Left cardiac atrium (tissue), 4 donors: Measurements from ENCODE around the gene DSCAML1. TPM values are rescaled to one million over a fixed set of nuclear protein-coding genes. Genes with fewer than 3 reads are reported as not detected.

Experiments used
- ATAC-seq, 2 donors: fragments of 200-7000 bp; cut with Tn5 transposase; one replicate each; pipeline ENCODE4 v1.9.1; 2020; ENCODE audit warnings: mild to moderate bottlenecking in 2 of 2, moderate library complexity in 2 of 2
- DNase-seq: peaks from one replicate; pipeline ENCODE4 v3.0.0-alpha.2; 2020
- intact Hi-C, 2 donors: fragments of 100-400 bp; cut with DNase I; formaldehyde crosslinking; loops; one replicate each; pipeline versions ENCODE4 v1.14.1 to v1.15.1; 2022 to 2023
- total RNA-seq, 2 donors: library from RNA; stranded (reverse); fragmentation: NEBNext Ultra II Directional; extraction: Animal tissue kit (Norgen Biotek cat#: 25700); gene quantifications; one replicate each; pipeline ENCODE4 v1.2.1, GENCODE V29; 2021
- donor health status: DM: no; HTN: yes; CAD: no.
- donor health status: DM: no; HTN: yes; CAD: no; lungs with severe emphysema.
- donor health status: DM: yes; HTN: yes; CAD: no.
- donor health status: Dilated cardiomyopathy.

DSCAML1 gene
- total RNA-seq, 2 donors from 2014 or later: 0.76 to 0.88 TPM

- DNase-seq (peak; percentile 10), ATAC-seq (no peak)
- intact Hi-C loops: no loop called here
Observed at GRCh38 chr11:117565709-117566108, 231.3 kb downstream of the DSCAML1 start.

- DNase-seq: peak; percentile 5
- intact Hi-C loops: no loop called here
- ATAC-seq: no peak
Observed at GRCh38 chr11:117564321-117564720, 232.7 kb downstream of the DSCAML1 start.

DNA sequence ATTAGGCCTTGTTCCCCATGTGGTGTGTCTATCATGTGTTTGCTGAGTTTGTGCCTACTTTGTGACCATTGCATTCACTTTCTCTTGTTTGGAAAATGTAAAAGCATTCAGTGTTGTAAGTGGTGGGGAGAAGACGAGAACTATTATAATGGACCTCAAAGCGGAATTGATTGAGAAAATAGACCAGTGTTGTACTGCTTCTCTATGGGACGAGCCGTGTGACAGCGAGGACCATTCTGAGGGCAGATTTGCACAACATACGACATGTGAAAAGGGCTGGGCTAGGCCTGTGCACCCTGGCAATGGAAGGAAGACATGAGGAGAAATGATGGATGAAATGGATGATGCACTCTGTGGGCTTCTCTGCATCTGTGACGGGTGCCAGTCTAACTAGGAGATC is 233.5 kb downstream of the DSCAML1 start:
- ATAC-seq (no peak), DNase-seq (no peak)
- intact Hi-C loops: no loop called here

- DNase-seq (no peak), ATAC-seq (peak in 1 of 2 donors; percentile 55)
- intact Hi-C loops: no loop called here
Observed at GRCh38 chr11:117562136-117562535, 234.9 kb downstream of the DSCAML1 start.

GRCh38 chr11:117560780-117561530 is 236.1 kb downstream of the DSCAML1 start:
- intact Hi-C loops: no loop called here
- ATAC-seq: no peak
- no peak for DNase-seq

DNA sequence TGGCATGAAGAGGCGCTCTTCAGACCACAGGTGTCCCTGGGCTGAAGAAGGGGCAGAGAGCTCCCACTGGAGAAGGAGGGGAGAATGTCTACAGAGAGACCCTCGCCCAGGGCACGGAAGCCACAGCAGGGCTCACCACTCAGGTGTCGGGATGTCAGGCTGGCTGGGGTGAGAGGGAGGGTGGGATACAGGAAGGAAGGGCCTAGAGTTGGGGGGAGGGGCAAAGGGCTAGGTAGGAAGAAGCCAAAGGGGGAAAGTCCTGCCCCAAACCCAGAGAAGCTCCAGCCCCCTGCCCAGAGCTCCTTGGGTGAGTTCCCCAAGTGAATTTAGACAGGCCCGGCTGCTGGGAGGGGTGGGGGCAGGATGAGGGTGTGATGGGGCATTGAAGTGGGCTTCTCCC is 237.3 kb downstream of the DSCAML1 start:
- DNase-seq (no peak), ATAC-seq (no peak)
- intact Hi-C loops: no loop called here

- ATAC-seq (no peak), DNase-seq (no peak)
- intact Hi-C loops: no loop called here
Observed at GRCh38 chr11:117557361-117557760, 239.7 kb downstream of the DSCAML1 start.

DNA sequence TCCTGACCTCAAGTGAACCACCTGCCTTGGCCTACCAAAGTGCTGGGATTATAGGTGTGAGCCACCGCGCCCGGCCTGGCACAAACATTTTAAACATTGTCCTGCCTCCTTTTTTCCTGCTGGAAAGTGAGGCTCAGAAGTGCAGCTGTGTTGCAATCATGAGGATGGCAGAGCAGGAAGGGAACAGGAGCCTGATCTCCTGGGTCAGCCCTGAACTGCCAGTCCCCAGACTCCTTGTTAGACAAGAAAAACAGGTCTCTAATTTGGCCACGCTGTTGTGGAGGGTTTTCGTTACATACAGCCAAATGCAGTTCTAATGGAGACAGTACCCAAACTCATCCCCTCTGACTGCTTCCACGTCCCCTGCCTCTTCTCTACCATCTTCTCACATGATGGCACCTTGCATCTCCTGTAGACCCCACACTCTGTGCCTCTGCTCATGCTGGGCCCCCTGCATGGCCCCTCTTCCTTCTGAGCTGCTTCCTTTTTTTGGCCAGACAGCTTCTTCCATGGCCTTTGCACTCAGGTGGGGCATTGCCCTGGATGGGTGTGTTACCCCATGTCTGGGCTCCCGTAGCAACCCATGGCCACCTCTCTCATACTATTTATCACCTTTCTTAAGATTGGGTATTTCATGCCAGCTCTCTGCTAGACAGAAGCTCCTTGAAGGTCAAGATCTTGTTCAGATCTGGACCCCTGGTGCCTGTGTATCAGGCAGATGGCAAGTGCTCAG is 242.2 kb downstream of the DSCAML1 start:
- ATAC-seq: no peak
- intact Hi-C loops: no loop called here
- DNase-seq: no peak

GRCh38 chr11:117552626-117553025 is 244.4 kb downstream of the DSCAML1 start:
- ATAC-seq (no peak), DNase-seq (no peak)
- intact Hi-C loops: no loop called here

DNA sequence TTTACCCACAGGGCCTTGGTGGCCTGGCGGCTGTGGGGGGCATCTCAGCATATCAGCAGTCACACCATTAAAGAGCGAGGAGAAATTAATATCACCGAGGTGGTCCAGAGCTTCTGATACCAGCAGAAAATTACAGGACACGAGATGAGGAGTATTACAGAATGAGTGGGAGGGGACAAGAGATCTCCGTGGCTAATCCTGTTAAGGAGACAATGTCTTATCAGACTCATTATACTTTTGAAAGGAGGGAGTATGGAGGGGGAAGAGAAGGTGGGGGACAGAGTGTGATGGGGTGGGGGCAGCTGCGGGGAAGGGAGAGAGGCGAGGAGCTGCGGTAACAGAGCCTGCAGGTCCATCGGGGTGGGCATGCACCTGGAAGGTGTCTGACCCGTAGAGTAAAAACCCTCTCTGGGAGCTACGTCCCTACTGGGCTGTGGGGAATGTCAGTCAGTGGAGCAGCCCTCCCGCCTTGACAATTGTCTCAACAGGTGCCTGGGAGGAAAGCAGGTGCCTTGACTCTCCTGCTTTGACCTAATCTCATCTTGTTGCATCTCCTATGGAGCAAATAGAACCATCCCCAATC is 245.2 kb downstream of the DSCAML1 start:
- ATAC-seq (no peak), DNase-seq (no peak)
- intact Hi-C loops: no loop called here

DNA sequence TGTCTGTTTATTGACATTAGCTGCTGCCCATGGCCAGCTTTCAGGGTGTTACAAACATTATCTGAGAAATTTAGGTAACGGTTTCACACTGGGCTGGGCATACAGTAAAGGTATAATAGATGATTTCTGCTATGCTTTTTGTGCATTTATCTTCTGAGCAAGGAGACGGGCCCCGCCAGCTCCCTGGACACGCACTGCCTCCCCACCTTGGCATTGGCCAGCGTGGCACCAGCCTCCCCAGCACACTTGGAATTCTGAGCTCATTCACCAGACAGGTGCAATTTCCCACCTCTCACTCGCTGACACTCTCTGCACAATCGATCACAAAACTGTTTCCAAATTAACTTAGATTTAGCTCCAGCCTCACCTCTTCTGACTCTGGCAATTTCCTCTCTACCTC is 246.6 kb downstream of the DSCAML1 start:
- intact Hi-C loops: no loop called here
- DNase-seq (no peak), ATAC-seq (no peak)

GRCh38 chr11:117549417-117549816 is 247.6 kb downstream of the DSCAML1 start:
- ATAC-seq: no peak
- no peak for DNase-seq
- intact Hi-C loops: no loop called here

- no peak for DNase-seq
- intact Hi-C loops: no loop called here
- no peak for ATAC-seq
Observed at GRCh38 chr11:117548876-117549275, 248.1 kb downstream of the DSCAML1 start.

DNA sequence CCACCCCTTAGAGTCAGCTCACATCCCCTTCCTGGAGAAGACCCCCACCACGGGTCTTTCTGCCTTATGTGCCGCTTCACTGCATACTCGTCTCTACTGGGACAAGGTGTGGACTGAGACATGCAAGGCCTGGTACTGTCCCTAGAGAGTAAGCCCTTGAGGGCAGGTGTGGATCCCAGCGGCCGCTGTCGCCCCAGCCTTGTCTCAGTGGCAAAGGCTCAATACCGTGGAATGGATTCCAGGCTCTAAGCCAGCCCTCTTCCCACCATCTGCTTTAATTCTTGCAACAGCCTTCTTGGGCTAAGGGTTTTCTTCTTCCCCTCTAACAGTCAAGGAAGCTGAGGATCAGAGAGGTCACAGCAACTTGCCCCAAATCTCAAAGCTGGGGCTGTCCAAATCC is 249.1 kb downstream of the DSCAML1 start:
- DNase-seq: no peak
- no peak for ATAC-seq
- intact Hi-C loops: no loop called here

GRCh38 chr11:117547195-117547850 is 249.7 kb downstream of the DSCAML1 start:
- no peak for DNase-seq
- intact Hi-C loops: no loop called here
- ATAC-seq: no peak

- ATAC-seq: no peak
- intact Hi-C loops: no loop called here
- no peak for DNase-seq
Observed at GRCh38 chr11:117546431-117547194, 250.4 kb downstream of the DSCAML1 start.

- DNase-seq: no peak
- intact Hi-C loops: no loop called here
- ATAC-seq: no peak
Observed at GRCh38 chr11:117545706-117546105, 251.3 kb downstream of the DSCAML1 start.

DNA sequence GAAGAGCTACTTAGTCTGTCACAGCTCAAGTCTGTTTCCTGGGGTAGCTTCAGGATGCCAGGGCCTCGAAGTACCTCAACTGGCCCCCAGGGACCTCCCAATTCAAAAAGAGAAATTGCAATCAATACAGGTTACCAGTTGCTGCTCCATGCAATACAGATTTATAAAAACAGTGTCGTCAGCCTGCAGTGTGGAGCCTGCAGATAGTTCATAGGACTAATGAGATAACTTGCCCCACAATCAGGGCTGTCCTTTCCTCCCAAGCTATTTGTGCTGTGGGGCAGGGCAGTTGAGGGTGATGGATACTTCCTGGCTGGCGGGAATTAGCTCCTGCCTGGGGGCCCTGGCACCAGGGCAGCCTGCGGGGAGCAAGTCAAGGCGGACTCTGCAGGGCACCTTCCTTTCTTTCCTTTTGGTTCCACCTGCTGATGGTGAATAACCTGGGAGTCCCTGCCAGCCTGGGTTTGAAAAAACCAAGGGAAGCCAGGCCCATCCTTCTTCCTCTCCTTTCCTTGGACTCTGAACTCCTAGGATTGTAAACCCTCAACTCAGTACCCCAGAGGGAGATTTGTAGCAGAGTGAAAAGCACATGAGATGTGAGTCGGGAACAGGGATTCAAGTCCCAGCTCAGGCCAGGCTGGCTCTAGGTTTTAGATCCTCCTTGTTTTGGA is 252.8 kb downstream of the DSCAML1 start:
- intact Hi-C loops: no loop called here
- DNase-seq (no peak), ATAC-seq (no peak)

- DNase-seq (no peak), ATAC-seq (no peak)
- intact Hi-C loops: no loop called here
Observed at GRCh38 chr11:117541211-117541610, 255.8 kb downstream of the DSCAML1 start.
